Ishikawa (cell line): Measurements from ENCODE around the gene OXCT1.

Experiments
- CEBPB ChIP-seq: IDR thresholded peaks from 2 replicates; pipeline ENCODE4 v1.6.1; 2012
- CREB1 ChIP-seq: IDR thresholded peaks from 2 replicates; pipeline ENCODE4 v1.6.1; 2012; ENCODE audit warnings: low read depth
- EGR1 ChIP-seq: IDR thresholded peaks from 2 replicates; pipeline ENCODE4 v1.6.1; 2012
- EP300 ChIP-seq: IDR thresholded peaks from 2 replicates; pipeline ENCODE4 v1.6.1; 2012; ENCODE audit warnings: borderline replicate concordance
- FOXM1 ChIP-seq: IDR thresholded peaks from 2 replicates; pipeline ENCODE4 v1.6.1; 2012; ENCODE audit warnings: low read depth, borderline replicate concordance
- MAX ChIP-seq: IDR thresholded peaks from 2 replicates; pipeline ENCODE4 v1.6.1; 2012
- NFIC ChIP-seq: IDR thresholded peaks from 2 replicates; pipeline ENCODE4 v1.6.1; 2012
- RAD21 ChIP-seq: IDR thresholded peaks from 2 replicates; pipeline ENCODE4 v1.6.1; 2012; ENCODE audit warnings: low read depth
- TAF1 ChIP-seq: IDR thresholded peaks from 2 replicates; pipeline ENCODE4 v1.6.1; 2012; ENCODE audit warnings: low read depth, mild to moderate bottlenecking
- TCF12 ChIP-seq: IDR thresholded peaks from 2 replicates; pipeline ENCODE4 v1.6.1; 2012; ENCODE audit warnings: low read depth
- USF1 ChIP-seq: IDR thresholded peaks from 2 replicates; pipeline ENCODE4 v1.6.1; 2012
- ZBTB7A ChIP-seq: IDR thresholded peaks from 2 replicates; pipeline ENCODE4 v1.6.1; 2012; ENCODE audit warnings: low read depth

GRCh38 chr5:41716382-41716781 lies 153.8 kb downstream of the OXCT1 start:
- TF ChIP-seq RAD21 (no peak), MAX (no peak), TAF1 (no peak), CREB1 (no peak), FOXM1 (no peak), TCF12 (no peak), CEBPB (no peak), NFIC (no peak), EP300 (no peak), ZBTB7A (no peak), EGR1 (no peak), USF1 (no peak)
